NB4 (cell line): ENCODE results near the gene MAGI1.

Source experiments
- DNase-seq: peaks from one replicate; pipeline ENCODE4 v3.0.0; 2010; ENCODE audit warnings: low read depth
- H3K4me3 ChIP-seq: one replicate; pipeline ENCODE4 v1.5.1; 2011; ENCODE audit warnings: mild to moderate bottlenecking, low read depth, low read length, moderate library complexity
- MYC ChIP-seq: IDR thresholded peaks from 2 replicates; pipeline ENCODE4 v1.6.1; 2011; ENCODE audit warnings: low read depth, low read length
- POLR2A ChIP-seq: IDR thresholded peaks from 2 replicates; pipeline ENCODE4 v1.6.1; 2011; ENCODE audit warnings: mild to moderate bottlenecking; ENCODE audit not compliant: insufficient read length; ENCODE audit errors: extremely low read depth
- TF ChIP-seq, protein P1 (sequence below): IDR thresholded peaks from one replicate; pipeline ENCODE4 v1.5.1; 2012; ENCODE audit warnings: low read depth, low read length
- TF ChIP-seq, protein P2 (sequence below): IDR thresholded peaks from 2 replicates; pipeline ENCODE4 v1.6.1; 2011; ENCODE audit warnings: low read depth, low read length

MAGI1 gene

DNA sequence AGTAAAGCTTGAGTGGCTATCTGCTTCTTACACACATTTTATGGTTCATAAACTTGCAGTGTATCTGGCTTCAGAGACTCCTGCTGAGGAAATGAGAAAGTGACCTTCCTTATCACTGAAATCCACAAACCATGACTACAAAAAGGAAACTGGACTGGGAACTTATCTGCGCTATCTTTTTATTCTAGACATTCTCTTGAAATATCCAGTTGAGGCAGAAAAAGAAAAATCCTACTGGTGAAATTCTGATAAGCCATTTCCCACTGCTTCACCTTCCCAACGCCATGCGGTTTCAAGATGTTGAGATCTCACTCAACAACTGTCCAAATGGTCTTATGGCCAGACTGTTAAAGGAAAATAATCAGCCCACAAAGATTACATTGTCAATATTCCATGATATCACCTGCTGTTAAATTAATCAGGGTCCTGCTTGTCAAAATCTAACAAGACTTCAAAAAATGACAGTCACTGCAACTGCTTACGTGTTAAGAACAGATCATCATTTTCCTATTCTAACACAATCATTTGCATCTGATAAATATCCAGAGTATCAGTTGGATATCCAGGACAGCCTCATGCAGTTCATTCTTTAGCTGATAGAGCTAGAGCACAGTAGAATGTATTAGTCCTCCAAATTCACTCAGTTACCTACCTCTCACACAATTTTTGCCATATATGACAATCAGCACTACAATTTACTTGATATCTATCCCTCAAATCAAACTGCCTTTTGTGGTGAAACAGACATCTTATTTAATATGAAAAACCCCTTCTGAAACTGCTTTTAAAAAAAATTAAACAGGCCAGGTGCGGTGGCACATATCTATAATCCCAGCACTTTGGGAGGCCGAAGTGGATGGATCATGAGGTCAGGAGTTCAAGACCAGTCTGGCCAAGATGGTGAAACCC, 538.1 kb downstream of the MAGI1 start:
- TF ChIP-seq MYC: no peak
- no peak for TF ChIP-seq POLR2A
- TF ChIP-seq, protein P1, sequence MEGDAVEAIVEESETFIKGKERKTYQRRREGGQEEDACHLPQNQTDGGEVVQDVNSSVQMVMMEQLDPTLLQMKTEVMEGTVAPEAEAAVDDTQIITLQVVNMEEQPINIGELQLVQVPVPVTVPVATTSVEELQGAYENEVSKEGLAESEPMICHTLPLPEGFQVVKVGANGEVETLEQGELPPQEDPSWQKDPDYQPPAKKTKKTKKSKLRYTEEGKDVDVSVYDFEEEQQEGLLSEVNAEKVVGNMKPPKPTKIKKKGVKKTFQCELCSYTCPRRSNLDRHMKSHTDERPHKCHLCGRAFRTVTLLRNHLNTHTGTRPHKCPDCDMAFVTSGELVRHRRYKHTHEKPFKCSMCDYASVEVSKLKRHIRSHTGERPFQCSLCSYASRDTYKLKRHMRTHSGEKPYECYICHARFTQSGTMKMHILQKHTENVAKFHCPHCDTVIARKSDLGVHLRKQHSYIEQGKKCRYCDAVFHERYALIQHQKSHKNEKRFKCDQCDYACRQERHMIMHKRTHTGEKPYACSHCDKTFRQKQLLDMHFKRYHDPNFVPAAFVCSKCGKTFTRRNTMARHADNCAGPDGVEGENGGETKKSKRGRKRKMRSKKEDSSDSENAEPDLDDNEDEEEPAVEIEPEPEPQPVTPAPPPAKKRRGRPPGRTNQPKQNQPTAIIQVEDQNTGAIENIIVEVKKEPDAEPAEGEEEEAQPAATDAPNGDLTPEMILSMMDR: no peak
- DNase-seq: no peak
- H3K4me3 ChIP-seq: no peak overlapping the region

- no peak overlapping the region for H3K4me3 ChIP-seq
- DNase-seq: no peak
- TF ChIP-seq, protein P2, sequence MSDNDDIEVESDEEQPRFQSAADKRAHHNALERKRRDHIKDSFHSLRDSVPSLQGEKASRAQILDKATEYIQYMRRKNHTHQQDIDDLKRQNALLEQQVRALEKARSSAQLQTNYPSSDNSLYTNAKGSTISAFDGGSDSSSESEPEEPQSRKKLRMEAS: no peak
- TF ChIP-seq, protein P1: no peak
- TF ChIP-seq POLR2A (no peak), MYC (no peak)
Measured at GRCh38 chr3:65497846-65498245, 540.9 kb downstream of the MAGI1 start.

DNA sequence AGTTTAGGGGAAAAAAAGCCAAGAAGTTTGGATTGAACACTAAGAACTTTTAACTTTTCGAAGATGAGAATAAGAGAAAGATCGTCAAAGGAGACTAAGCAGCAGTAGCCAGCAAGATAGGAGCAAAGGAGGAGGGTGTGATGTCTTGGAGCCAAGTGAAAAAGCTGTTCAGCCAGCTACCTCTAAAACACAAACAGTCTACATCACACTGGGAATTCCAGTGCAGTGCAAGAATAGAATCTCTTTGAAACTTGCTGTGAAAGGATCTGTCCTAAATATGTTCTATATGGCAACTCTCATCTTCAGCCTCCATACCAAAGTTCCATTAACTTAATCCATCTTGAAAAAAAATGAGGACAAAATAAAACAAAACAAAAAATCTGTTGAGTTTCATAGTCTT, 541.5 kb downstream of the MAGI1 start:
- no peak for TF ChIP-seq MYC
- TF ChIP-seq, protein P2: no peak
- TF ChIP-seq, protein P1: no peak
- TF ChIP-seq POLR2A: no peak
- H3K4me3 ChIP-seq: no peak overlapping the region
- DNase-seq: no peak

- no peak overlapping the region for H3K4me3 ChIP-seq
- no peak for DNase-seq
- TF ChIP-seq, protein P1: no peak
- TF ChIP-seq MYC: no peak
- TF ChIP-seq, protein P2: no peak
- TF ChIP-seq POLR2A: no peak
Measured at GRCh38 chr3:65493938-65494337, 544.8 kb downstream of the MAGI1 start.

DNA sequence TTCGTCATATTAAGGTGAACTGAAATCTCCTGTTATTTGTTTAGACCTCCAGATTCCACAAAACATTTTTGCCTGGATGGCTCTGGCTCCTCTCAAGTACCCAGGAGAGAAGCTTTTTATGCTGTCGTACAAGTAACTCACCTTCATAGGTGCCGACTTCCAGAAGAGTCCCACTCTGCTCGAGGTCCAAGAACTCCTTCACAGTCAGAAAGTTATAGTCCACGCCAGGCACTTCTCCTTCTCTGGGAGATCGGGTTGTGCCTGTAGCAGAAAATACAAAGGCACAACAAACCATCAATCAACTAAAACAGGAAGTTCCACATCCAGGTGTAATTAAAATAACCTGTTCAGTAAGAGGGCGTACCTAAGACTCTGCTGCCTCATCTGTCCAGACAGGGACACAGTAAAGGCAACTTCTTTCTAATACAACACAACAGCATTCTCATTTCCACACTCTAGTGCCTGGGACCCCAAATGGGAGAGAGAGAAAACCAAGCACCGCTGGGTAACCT, 545.3 kb downstream of the MAGI1 start:
- DNase-seq: no peak
- no peak overlapping the region for H3K4me3 ChIP-seq
- TF ChIP-seq MYC (no peak), POLR2A (no peak)
- TF ChIP-seq, protein P1: no peak
- TF ChIP-seq, protein P2: no peak

- no peak for DNase-seq
- H3K4me3 ChIP-seq: no peak overlapping the region
- TF ChIP-seq POLR2A (no peak), MYC (no peak)
- TF ChIP-seq, protein P2: no peak
- TF ChIP-seq, protein P1: no peak
Measured at GRCh38 chr3:65492249-65492648, 546.5 kb downstream of the MAGI1 start.
